MM.1S (cell line): Measurements from ENCODE around the gene STAMBPL1.

Experiments
- DNase-seq: peaks from one replicate; pipeline ENCODE4 v3.0.0-alpha.2; 2015
- H2AFZ ChIP-seq: fragments of 300-600 bp; sonication (generic); 2 replicates; pipeline ENCODE4 v1.6.0; 2016; ENCODE audit warnings: antibody characterized with exemption, low read length
- H3F3A ChIP-seq: fragments of 300-600 bp; sonication (generic); 2 replicates; pipeline ENCODE4 v1.6.1; 2016; ENCODE audit warnings: mild to moderate bottlenecking, antibody characterized with exemption, low read length, moderate library complexity, mixed read lengths; ENCODE audit not compliant: insufficient read depth
- H3K27ac ChIP-seq: fragments of 300-600 bp; sonication (generic); 2 replicates; pipeline ENCODE4 v1.5.1; 2016; ENCODE audit warnings: mild to moderate bottlenecking, low read length
- H3K27me3 ChIP-seq: fragments of 300-600 bp; sonication (generic); replicated peaks from 2 replicates; pipeline ENCODE4 v1.6.0; 2016; ENCODE audit warnings: low read length; ENCODE audit not compliant: insufficient read depth
- H3K36me3 ChIP-seq: fragments of 300-600 bp; sonication (generic); replicated peaks from 2 replicates; pipeline ENCODE4 v1.6.1; 2016; ENCODE audit warnings: mild to moderate bottlenecking, low read length, mixed read lengths; ENCODE audit not compliant: insufficient read depth
- H3K4me1 ChIP-seq: fragments of 300-600 bp; sonication (generic); 2 replicates; pipeline ENCODE4 v1.6.1; 2016; ENCODE audit warnings: low read length, mixed read lengths
- H3K4me2 ChIP-seq: fragments of 300-600 bp; sonication (generic); 2 replicates; pipeline ENCODE4 v1.6.0; 2016; ENCODE audit warnings: low read depth, low read length
- H3K4me3 ChIP-seq: fragments of 300-600 bp; sonication (generic); 2 replicates; pipeline ENCODE4 v1.5.1; 2016; ENCODE audit warnings: low read length, mixed read lengths
- H3K79me2 ChIP-seq: fragments of 300-600 bp; sonication (generic); 2 replicates; pipeline ENCODE4 v1.6.1; 2016; ENCODE audit warnings: mixed run types, low read length, mixed read lengths
- H3K9ac ChIP-seq: fragments of 300-600 bp; sonication (generic); 2 replicates; pipeline ENCODE4 v1.6.1; 2016; ENCODE audit warnings: low read length, mixed read lengths
- H3K9me2 ChIP-seq: fragments of 300-600 bp; sonication (generic); replicated peaks from 2 replicates; pipeline ENCODE4 v1.6.1; 2016; ENCODE audit warnings: mild to moderate bottlenecking, low read length, mixed read lengths; ENCODE audit not compliant: insufficient read depth
- H3K9me3 ChIP-seq: fragments of 300-600 bp; sonication (generic); replicated peaks from 2 replicates; pipeline ENCODE4 v1.6.1; 2016; ENCODE audit warnings: mild to moderate bottlenecking, low read length, mixed read lengths; ENCODE audit not compliant: insufficient read depth
- H4K20me1 ChIP-seq: fragments of 300-600 bp; sonication (generic); 2 replicates; pipeline ENCODE4 v1.6.1; 2016; ENCODE audit warnings: mild to moderate bottlenecking, low read length, moderate library complexity, mixed read lengths; ENCODE audit not compliant: insufficient read depth
- EZH2 ChIP-seq: fragments of 300-600 bp; sonication (generic); optimal IDR thresholded peaks from 2 replicates; pipeline ENCODE3; 2017; ENCODE audit warnings: low read depth, mild to moderate bottlenecking, antibody characterized with exemption, low read length, mixed read lengths
- EZH2phosphoT487 ChIP-seq: fragments of 300-600 bp; sonication (generic); IDR thresholded peaks from 2 replicates; pipeline ENCODE4 v1.6.1; 2018; ENCODE audit warnings: antibody characterized with exemption, low read length
- TF ChIP-seq, protein P1 (sequence below): fragments of 300-600 bp; sonication (generic); IDR thresholded peaks from 2 replicates; pipeline ENCODE4 v1.5.1; 2016; ENCODE audit warnings: antibody characterized with exemption, low read length, mixed read lengths

STAMBPL1 gene

GRCh38 chr10:88971221-88972061, 91.4 kb downstream of the STAMBPL1 start:
- H3K36me3 ChIP-seq: no peaks in the 10 kb centered on the region
- H4K20me1 ChIP-seq: no peaks in the 10 kb centered on the region
- DNase-seq: no peak
- no peak overlapping the region for H3K4me2 ChIP-seq
- H3K9me3 ChIP-seq: no peaks in the 10 kb centered on the region
- no peaks in the 10 kb centered on the region for H3K79me2 ChIP-seq
- H3K9ac ChIP-seq: no peak overlapping the region
- H3K4me1 ChIP-seq: no peaks in the 10 kb centered on the region
- no peak overlapping the region for H3K27ac ChIP-seq
- no peak for TF ChIP-seq EZH2phosphoT487
- no peak for TF ChIP-seq EZH2
- TF ChIP-seq, protein P1, sequence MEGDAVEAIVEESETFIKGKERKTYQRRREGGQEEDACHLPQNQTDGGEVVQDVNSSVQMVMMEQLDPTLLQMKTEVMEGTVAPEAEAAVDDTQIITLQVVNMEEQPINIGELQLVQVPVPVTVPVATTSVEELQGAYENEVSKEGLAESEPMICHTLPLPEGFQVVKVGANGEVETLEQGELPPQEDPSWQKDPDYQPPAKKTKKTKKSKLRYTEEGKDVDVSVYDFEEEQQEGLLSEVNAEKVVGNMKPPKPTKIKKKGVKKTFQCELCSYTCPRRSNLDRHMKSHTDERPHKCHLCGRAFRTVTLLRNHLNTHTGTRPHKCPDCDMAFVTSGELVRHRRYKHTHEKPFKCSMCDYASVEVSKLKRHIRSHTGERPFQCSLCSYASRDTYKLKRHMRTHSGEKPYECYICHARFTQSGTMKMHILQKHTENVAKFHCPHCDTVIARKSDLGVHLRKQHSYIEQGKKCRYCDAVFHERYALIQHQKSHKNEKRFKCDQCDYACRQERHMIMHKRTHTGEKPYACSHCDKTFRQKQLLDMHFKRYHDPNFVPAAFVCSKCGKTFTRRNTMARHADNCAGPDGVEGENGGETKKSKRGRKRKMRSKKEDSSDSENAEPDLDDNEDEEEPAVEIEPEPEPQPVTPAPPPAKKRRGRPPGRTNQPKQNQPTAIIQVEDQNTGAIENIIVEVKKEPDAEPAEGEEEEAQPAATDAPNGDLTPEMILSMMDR: no peak
- H3K27me3 ChIP-seq: peaks cover 39% of the 10 kb centered on the region
- no peaks in the 10 kb centered on the region for H3F3A ChIP-seq
- no peaks in the 10 kb centered on the region for H3K9me2 ChIP-seq
- no peak overlapping the region for H2AFZ ChIP-seq
- no peak overlapping the region for H3K4me3 ChIP-seq
